ENCODE measurements around the gene COX8A.

- TF ChIP-seq HDAC2 (IDR thresholded peaks at IDR 0.05) = no peak
- TF ChIP-seq MYC (IDR thresholded peaks at IDR 0.05; ENCODE audit: insufficient read depth, insufficient read length, insufficient replicate concordance, low read length, severe bottlenecking) = no peak
- TF ChIP-seq CTCF (IDR thresholded peaks at IDR 0.05 in 2 of 3, conservative IDR thresholded peaks at IDR 0.05 in 1 of 3; ENCODE audit: control insufficient read depth in 2 of 3, extremely low read depth in 1 of 3, insufficient read depth in 1 of 3, low read depth in 3 of 3, low read length in 3 of 3) = no peak
- no peak for TF ChIP-seq POLR2AphosphoS5 (IDR thresholded peaks at IDR 0.05; ENCODE audit: low read length)
- no peak for TF ChIP-seq YY1 (IDR thresholded peaks at IDR 0.05; ENCODE audit: low read depth, low read length)
- TF ChIP-seq CHD1 (IDR thresholded peaks at IDR 0.05; ENCODE audit: low read depth, low read length) = no peak
- TF ChIP-seq NFIC (IDR thresholded peaks at IDR 0.05; ENCODE audit: low read depth, low read length) = no peak
Measured at GRCh38 chr11:64000740-64001483, 26.5 kb downstream of the COX8A start.
